Body of pancreas (tissue), 4 donors: ENCODE data around the gene SLC16A5.
"Not testable (repeated sequence)": the region's sequence is repeated elsewhere in the genome, so short reads cannot be mapped to it uniquely, and the experiment has no call there.

Experiments used
- POLR2A ChIP-seq, 3 donors: fragments of 450-650 bp; IDR thresholded peaks; one replicate each; pipeline ENCODE4 v1.6.1; 2016; ENCODE audit warnings: antibody characterized with exemption in 3 of 3, mild to moderate bottlenecking in 2 of 3
- TF ChIP-seq, protein P1 (sequence below), 7 experiments: fragments of 450-650 bp in 4 of 7; fragments of 200-600 bp in 3 of 7; sonication (generic) in 3 of 7; IDR thresholded peaks; one replicate each; pipeline ENCODE4 v1.5.1; 2016 to 2019; ENCODE audit warnings: antibody characterized with exemption in 7 of 7

DNA sequence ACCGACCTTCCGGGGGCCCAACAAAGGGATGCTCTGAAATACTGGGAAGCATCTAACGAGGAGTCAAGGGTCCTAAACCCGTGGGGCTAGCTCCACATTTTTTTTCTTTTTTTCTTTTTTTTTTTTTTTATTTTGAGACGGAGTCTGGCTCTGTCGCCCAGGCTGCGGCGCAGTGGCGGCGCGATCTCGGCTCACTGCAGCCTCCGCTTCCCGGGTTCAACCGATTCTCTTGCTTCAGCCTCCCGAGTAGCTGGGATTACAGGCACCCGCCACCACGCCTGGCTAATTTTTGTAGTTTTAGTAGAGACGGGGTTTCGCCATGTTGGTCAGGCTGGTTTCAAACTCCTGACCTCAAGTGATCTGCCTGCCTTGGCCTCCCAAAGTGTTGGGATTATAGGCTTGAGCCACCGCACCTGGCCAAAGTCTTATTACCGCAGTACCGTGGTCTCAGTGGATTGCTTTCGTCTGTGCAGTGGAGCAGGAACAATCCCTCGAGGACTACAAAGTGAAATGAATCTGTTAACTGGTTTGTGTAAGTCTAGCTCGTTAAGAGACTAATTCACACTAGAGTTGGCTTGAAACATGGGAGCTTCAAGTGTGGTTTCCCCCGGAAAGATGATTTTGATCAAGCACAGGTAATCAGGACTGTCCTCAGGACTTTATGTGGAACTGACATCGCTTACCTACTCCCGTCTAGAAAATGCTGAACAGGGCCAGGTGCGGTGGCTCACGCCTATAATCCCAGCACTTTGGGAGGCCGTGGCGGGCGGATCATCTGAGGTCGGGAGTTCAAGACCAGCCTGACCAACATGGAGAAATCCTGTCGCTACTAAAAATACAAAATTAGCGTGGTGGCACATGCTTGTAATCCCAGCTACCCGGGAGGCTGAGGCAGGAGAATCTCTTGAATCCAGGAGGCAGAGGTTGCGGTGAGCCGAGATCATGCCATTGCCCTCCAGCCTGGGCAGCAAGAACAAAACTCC, 44.6 kb downstream of the SLC16A5 start:
- TF ChIP-seq POLR2A (IDR thresholded peaks at IDR 0.05), result not testable (repeated sequence)
- TF ChIP-seq, protein P1, sequence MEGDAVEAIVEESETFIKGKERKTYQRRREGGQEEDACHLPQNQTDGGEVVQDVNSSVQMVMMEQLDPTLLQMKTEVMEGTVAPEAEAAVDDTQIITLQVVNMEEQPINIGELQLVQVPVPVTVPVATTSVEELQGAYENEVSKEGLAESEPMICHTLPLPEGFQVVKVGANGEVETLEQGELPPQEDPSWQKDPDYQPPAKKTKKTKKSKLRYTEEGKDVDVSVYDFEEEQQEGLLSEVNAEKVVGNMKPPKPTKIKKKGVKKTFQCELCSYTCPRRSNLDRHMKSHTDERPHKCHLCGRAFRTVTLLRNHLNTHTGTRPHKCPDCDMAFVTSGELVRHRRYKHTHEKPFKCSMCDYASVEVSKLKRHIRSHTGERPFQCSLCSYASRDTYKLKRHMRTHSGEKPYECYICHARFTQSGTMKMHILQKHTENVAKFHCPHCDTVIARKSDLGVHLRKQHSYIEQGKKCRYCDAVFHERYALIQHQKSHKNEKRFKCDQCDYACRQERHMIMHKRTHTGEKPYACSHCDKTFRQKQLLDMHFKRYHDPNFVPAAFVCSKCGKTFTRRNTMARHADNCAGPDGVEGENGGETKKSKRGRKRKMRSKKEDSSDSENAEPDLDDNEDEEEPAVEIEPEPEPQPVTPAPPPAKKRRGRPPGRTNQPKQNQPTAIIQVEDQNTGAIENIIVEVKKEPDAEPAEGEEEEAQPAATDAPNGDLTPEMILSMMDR (IDR thresholded peaks at IDR 0.05), result not testable (repeated sequence)
